GM21786 (cell line): ENCODE results near the gene HIC2.
"Not testable (repeated sequence)": the region's sequence is repeated elsewhere in the genome, so short reads cannot be mapped to it uniquely, and the experiment has no call there.

Source experiments
- ATAC-seq: cut with Tn5 transposase; IDR thresholded peaks from one replicate; pipeline ENCODE4 v1.9.1; 2021; ENCODE audit not compliant: unreplicated experiment

HIC2 gene

GRCh38 chr22:21434378-21435233 is 17.4 kb downstream of the HIC2 start:
- ATAC-seq, result not testable (repeated sequence)

GRCh38 chr22:21435998-21436810 is 19.0 kb downstream of the HIC2 start:
- ATAC-seq, result not testable (repeated sequence)

- not testable (repeated sequence) for ATAC-seq
These were observed 20.8 kb downstream of the HIC2 start for GRCh38 chr22:21438013-21438412.

GRCh38 chr22:21440018-21440636 is 23.0 kb downstream of the HIC2 start:
- not testable (repeated sequence) for ATAC-seq

GRCh38 chr22:21440676-21441075 is 23.5 kb downstream of the HIC2 start:
- ATAC-seq, result not testable (repeated sequence)

GRCh38 chr22:21441170-21441569 is 24.0 kb downstream of the HIC2 start:
- not testable (repeated sequence) for ATAC-seq

GRCh38 chr22:21442123-21442522 is 25.0 kb downstream of the HIC2 start:
- not testable (repeated sequence) for ATAC-seq

GRCh38 chr22:21442646-21443045 is 25.5 kb downstream of the HIC2 start:
- not testable (repeated sequence) for ATAC-seq

GRCh38 chr22:21443057-21443734 is 26.0 kb downstream of the HIC2 start:
- ATAC-seq, result no peak

- no peak for ATAC-seq
These were observed 26.7 kb downstream of the HIC2 start for GRCh38 chr22:21443735-21444421.

- no peak for ATAC-seq
These were observed 27.7 kb downstream of the HIC2 start for GRCh38 chr22:21444701-21445436.

GRCh38 chr22:21445437-21446127 is 28.4 kb downstream of the HIC2 start:
- ATAC-seq, result no peak

GRCh38 chr22:21446128-21446826 is 29.1 kb downstream of the HIC2 start:
- no peak for ATAC-seq

- ATAC-seq, result no peak
These were observed 29.9 kb downstream of the HIC2 start for GRCh38 chr22:21446827-21447690.

GRCh38 chr22:21447694-21448402 is 30.7 kb downstream of the HIC2 start:
- ATAC-seq, result no peak

GRCh38 chr22:21448627-21449416 is 31.7 kb downstream of the HIC2 start:
- ATAC-seq, result no peak
